HAP-1 (cell line): ENCODE measurements around the gene ZNF618.

Experiments used
- DNase-seq, 2 experiments: peaks; one replicate each; pipeline ENCODE4 v3.0.0-alpha.2; 2016 to 2020; ENCODE audit warnings: low spot score in 2 of 2
- H3K27me3 ChIP-seq: fragments of 250-450 bp; sonication (Bioruptor Pico); 2 replicates; pipeline ENCODE4 v1.5.1; 2020; ENCODE audit warnings: low read depth, mild to moderate bottlenecking, moderate library complexity
- H3K36me3 ChIP-seq: fragments of 250-450 bp; sonication (Bioruptor Pico); replicated peaks from 2 replicates; pipeline ENCODE4 v1.5.1; 2020; ENCODE audit warnings: mild to moderate bottlenecking
- H3K4me1 ChIP-seq: fragments of 250-450 bp; sonication (Bioruptor Pico); 2 replicates; pipeline ENCODE4 v1.5.1; 2020; ENCODE audit warnings: mild to moderate bottlenecking
- H3K4me3 ChIP-seq: fragments of 250-450 bp; sonication (Bioruptor Pico); 2 replicates; pipeline ENCODE4 v1.5.1; 2020; ENCODE audit warnings: mild to moderate bottlenecking, moderate library complexity
- H3K9me3 ChIP-seq: fragments of 250-450 bp; sonication (Bioruptor Pico); 2 replicates; pipeline ENCODE4 v1.5.1; 2020; ENCODE audit warnings: mild to moderate bottlenecking, moderate library complexity
- in situ Hi-C: fragments of 300-500 bp; cut with MboI; formaldehyde crosslinking; loops from 3 replicates; pipeline ENCODE4 v1.14.3; 2020; ENCODE audit warnings: low sequenced_read_pairs, inconsistent platforms, mixed read lengths

Gene ZNF618

GRCh38 chr9:113876151-113876992 is at the start of gene ZNF618:
Gene ZNF618, plus strand, starts transcription at chr9:113876309. Its CDS starts 72 bp downstream, at chr9:113876381.
- in situ Hi-C loops: no loop called here
- Histone ChIP-seq H3K4me3 (peak within 1 kb of the TSS; percentile 88), H3K4me1 (peaks cover 2% of the 10 kb centered on the region; the same call in 1 of the 2 replicates), H3K36me3 (0 out of 2 replicates have a peak, but pooled peaks cover 2% of the 10 kb centered on the region), H3K27me3 (no peaks in the 10 kb centered on the region), H3K9me3 (no peaks in the 10 kb centered on the region)
- peak; percentile 21 to 59 for DNase-seq

- no peak for DNase-seq
- no peaks in the 10 kb centered on the region for H3K4me1 ChIP-seq
- H3K9me3 ChIP-seq: no peaks in the 10 kb centered on the region
- H3K4me3 ChIP-seq: no peak overlapping the region
- peaks cover 2% of the 10 kb centered on the region; the same call in 1 of the 2 replicates for H3K27me3 ChIP-seq
- H3K36me3 ChIP-seq: no peaks in the 10 kb centered on the region
- in situ Hi-C loops: no loop called here
These were observed 47.9 kb upstream of the ZNF618 start for GRCh38 chr9:113828221-113828620.

GRCh38 chr9:113837334-113837733 is 38.8 kb upstream of the ZNF618 start:
- Histone ChIP-seq H3K27me3 (no peaks in the 10 kb centered on the region), H3K4me1 (no peaks in the 10 kb centered on the region), H3K9me3 (no peaks in the 10 kb centered on the region), H3K36me3 (no peaks in the 10 kb centered on the region), H3K4me3 (no peak overlapping the region)
- in situ Hi-C loops: no loop called here
- DNase-seq: no peak

- no peaks in the 10 kb centered on the region for H3K9me3 ChIP-seq
- in situ Hi-C loops: no loop called here
- H3K4me1 ChIP-seq: no peaks in the 10 kb centered on the region
- no peaks in the 10 kb centered on the region for H3K27me3 ChIP-seq
- no peak overlapping the region for H3K4me3 ChIP-seq
- H3K36me3 ChIP-seq: no peaks in the 10 kb centered on the region
- DNase-seq: no peak
These were observed 34.0 kb upstream of the ZNF618 start for GRCh38 chr9:113842086-113842485.

GRCh38 chr9:113844466-113844865 is 31.6 kb upstream of the ZNF618 start:
- H3K27me3 ChIP-seq: no peaks in the 10 kb centered on the region
- no peaks in the 10 kb centered on the region for H3K36me3 ChIP-seq
- H3K4me3 ChIP-seq: no peak overlapping the region
- no peak for DNase-seq
- in situ Hi-C loops: no loop called here
- no peaks in the 10 kb centered on the region; the same call in 1 of the 2 replicates for H3K9me3 ChIP-seq
- H3K4me1 ChIP-seq: no peaks in the 10 kb centered on the region

GRCh38 chr9:113851359-113851758 is 24.8 kb upstream of the ZNF618 start:
- Histone ChIP-seq H3K4me1 (no peaks in the 10 kb centered on the region), H3K9me3 (peaks cover 3% of the 10 kb centered on the region; the same call in 1 of the 2 replicates), H3K27me3 (no peaks in the 10 kb centered on the region), H3K36me3 (no peaks in the 10 kb centered on the region), H3K4me3 (no peak overlapping the region)
- no peak for DNase-seq
- in situ Hi-C loops: no loop called here

- DNase-seq: no peak
- H3K4me3 ChIP-seq: no peak overlapping the region
- H3K27me3 ChIP-seq: no peaks in the 10 kb centered on the region
- no peaks in the 10 kb centered on the region for H3K36me3 ChIP-seq
- peaks cover 3% of the 10 kb centered on the region; the same call in 1 of the 2 replicates for H3K9me3 ChIP-seq
- H3K4me1 ChIP-seq: no peaks in the 10 kb centered on the region
- in situ Hi-C loops: no loop called here
These were observed 24.2 kb upstream of the ZNF618 start for GRCh38 chr9:113851873-113852272.

GRCh38 chr9:113853333-113853732 is 22.8 kb upstream of the ZNF618 start:
- H3K36me3 ChIP-seq: no peaks in the 10 kb centered on the region
- 0 out of 2 replicates have a peak, but pooled peaks cover 3% of the 10 kb centered on the region for H3K9me3 ChIP-seq
- peaks cover 2% of the 10 kb centered on the region; the same call in 1 of the 2 replicates for H3K4me1 ChIP-seq
- H3K4me3 ChIP-seq: no peak overlapping the region
- in situ Hi-C loops: no loop called here
- peak; percentile 16 to 30 for DNase-seq
- no peaks in the 10 kb centered on the region for H3K27me3 ChIP-seq

- Histone ChIP-seq H3K4me1 (peaks cover 2% of the 10 kb centered on the region; the same call in 1 of the 2 replicates), H3K27me3 (no peaks in the 10 kb centered on the region), H3K4me3 (no peak overlapping the region), H3K9me3 (0 out of 2 replicates have a peak, but pooled peaks cover 3% of the 10 kb centered on the region), H3K36me3 (no peaks in the 10 kb centered on the region)
- no peak for DNase-seq
- in situ Hi-C loops: no loop called here
These were observed 21.8 kb upstream of the ZNF618 start for GRCh38 chr9:113854310-113854709.

GRCh38 chr9:113857875-113858274 is 18.2 kb upstream of the ZNF618 start:
- Histone ChIP-seq H3K9me3 (no peaks in the 10 kb centered on the region), H3K4me1 (peaks cover 2% of the 10 kb centered on the region; the same call in 1 of the 2 replicates), H3K36me3 (no peaks in the 10 kb centered on the region), H3K27me3 (peaks cover 3% of the 10 kb centered on the region; the same call in 1 of the 2 replicates), H3K4me3 (no peak overlapping the region)
- in situ Hi-C loops: no loop called here
- peak in 1 of 2 experiments; percentile 33 for DNase-seq

GRCh38 chr9:113858282-113858681 is 17.8 kb upstream of the ZNF618 start:
- in situ Hi-C loops: no loop called here
- H3K4me1 ChIP-seq: peaks cover 2% of the 10 kb centered on the region; the same call in 1 of the 2 replicates
- DNase-seq: no peak

GRCh38 chr9:113863345-113863744 is 12.8 kb upstream of the ZNF618 start:
- no peak for DNase-seq
- H3K4me3 ChIP-seq: no peak overlapping the region
- H3K4me1 ChIP-seq: no peaks in the 10 kb centered on the region
- no peaks in the 10 kb centered on the region for H3K36me3 ChIP-seq
- in situ Hi-C loops: no loop called here
- peaks cover 6% of the 10 kb centered on the region; the same call in 1 of the 2 replicates for H3K27me3 ChIP-seq
- no peaks in the 10 kb centered on the region; the same call in 1 of the 2 replicates for H3K9me3 ChIP-seq

More at GRCh38 chr9:113858282-113858681, 17.8 kb upstream of the ZNF618 start:
- Histone ChIP-seq H3K27me3 (peaks cover 3% of the 10 kb centered on the region; the same call in 1 of the 2 replicates), H3K4me3 (no peak overlapping the region), H3K9me3 (no peaks in the 10 kb centered on the region), H3K36me3 (no peaks in the 10 kb centered on the region)

- H3K9me3 ChIP-seq: no peaks in the 10 kb centered on the region; the same call in 1 of the 2 replicates
- no peaks in the 10 kb centered on the region for H3K36me3 ChIP-seq
- H3K27me3 ChIP-seq: 0 out of 2 replicates have a peak, but pooled peaks cover 3% of the 10 kb centered on the region
- no peaks in the 10 kb centered on the region for H3K4me1 ChIP-seq
- no peak for DNase-seq
- H3K4me3 ChIP-seq: no peak overlapping the region
- in situ Hi-C loops: no loop called here
These were observed 7.6 kb upstream of the ZNF618 start for GRCh38 chr9:113868501-113868900.
